RPMI7951 (cell line): ENCODE results near the gene NKAIN2. TPM values are rescaled to one million over a fixed set of nuclear protein-coding genes. Genes with fewer than 3 reads are reported as not detected.

Experiments used
- DNase-seq: peaks from one replicate; pipeline ENCODE4 v3.0.0-alpha.2; 2012; ENCODE audit warnings: low read depth
- total RNA-seq: library from RNA; depleted of rRNA; stranded (reverse); fragments of >200 nt; shearing (Covaris generic); gene quantifications from 2 replicates; pipeline ENCODE4 v1.2.3, GENCODE V29; 2014; rRNA removed

The NKAIN2 gene
- total RNA-seq, 1 experiment from 2014 or later: not detected

DNA sequence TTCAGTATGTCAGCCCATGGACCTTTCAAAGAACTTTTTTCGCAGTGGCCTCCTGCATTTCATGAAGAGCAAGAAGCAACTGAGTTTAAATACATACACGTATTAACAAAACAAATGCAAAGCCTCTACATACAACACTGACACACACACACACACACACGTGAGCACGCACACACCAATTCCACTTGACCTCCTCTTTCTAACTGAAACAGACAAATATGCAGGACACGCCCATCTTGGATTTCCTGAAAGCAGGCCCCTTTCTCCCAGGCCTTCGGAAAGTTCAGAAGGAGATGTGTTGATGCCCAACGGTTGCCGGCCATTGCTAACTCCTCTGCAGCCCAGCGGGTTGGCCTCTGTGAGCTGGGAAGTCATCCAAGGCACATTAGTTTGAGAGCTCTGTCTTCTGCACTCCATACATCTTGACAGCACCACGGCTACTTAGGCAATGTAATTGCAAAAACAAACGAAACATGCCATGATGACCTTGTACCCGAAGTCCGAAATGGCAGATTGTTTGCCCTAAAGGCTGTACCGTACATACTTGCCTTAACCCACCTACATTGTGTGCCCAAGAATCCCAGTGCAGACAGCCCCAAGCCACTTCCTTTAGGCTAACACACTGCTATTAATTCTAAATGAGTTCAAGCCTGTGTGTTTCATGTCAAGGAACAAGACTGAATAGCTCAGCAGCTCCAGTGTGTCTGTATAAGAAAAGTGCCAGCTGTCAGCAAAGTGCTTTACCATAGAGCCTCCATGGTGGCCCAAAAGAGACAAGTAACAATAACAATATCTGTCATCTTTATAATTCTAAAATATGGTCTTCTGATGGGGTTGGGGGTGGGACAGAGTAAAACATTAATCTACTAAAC is 1019.8 kb downstream of the NKAIN2 start:
- DNase-seq: no peak

DNA sequence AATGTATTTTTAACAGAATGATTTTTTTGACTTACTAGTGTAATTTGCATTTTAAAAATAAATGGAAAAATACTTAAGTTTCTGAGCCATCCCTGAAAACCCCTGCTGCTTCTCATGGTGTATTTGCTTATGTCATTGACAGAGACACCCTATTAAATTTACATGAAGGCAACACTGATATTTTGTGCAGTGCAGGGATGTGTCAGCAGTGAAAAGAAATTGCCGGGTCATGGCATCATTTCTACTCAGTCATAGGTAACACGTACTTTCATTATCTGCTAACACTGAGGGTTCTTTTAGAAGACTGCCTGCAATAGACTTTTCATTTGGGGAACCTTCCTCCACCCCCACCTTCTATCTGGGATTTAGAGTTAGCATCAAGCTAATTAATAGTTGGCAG is 1021.9 kb downstream of the NKAIN2 start:
- no peak for DNase-seq

DNA sequence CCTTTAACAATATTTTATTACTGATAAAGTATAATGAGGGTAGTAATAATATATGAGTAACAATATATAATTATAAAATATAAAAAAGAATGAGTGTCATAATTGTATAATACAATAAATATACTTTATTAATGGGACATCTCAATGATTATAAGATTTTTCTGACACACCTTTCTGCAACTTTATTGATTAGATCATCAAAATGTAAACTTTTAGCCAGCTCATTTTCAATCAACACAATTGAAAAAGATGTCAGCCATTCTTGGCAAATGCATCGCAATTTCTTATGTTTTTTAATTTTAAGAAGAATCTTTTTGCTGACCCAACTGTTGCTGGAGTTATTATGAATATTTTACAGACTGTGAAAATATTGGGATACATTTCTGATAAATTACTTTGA is 1026.2 kb downstream of the NKAIN2 start:
- DNase-seq: no peak

DNA sequence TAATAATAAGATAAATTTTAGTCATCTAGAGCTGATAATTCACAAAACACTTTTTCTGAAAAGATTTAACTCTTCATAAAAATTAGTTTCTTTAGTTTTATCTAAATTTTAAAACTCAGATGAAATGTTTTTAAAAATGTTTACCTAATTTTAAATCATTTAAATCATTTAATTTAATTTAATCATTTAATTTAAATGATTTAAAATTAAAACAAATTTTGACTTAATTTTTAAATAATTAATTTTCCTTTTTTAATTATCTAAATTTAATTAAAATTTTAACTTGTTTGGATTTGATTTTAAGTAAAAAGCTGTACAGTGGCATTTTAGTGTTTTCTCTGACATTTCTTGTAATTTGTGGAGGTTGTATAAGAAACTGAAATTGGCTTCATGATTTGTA is 1026.8 kb downstream of the NKAIN2 start:
- DNase-seq: no peak

DNA sequence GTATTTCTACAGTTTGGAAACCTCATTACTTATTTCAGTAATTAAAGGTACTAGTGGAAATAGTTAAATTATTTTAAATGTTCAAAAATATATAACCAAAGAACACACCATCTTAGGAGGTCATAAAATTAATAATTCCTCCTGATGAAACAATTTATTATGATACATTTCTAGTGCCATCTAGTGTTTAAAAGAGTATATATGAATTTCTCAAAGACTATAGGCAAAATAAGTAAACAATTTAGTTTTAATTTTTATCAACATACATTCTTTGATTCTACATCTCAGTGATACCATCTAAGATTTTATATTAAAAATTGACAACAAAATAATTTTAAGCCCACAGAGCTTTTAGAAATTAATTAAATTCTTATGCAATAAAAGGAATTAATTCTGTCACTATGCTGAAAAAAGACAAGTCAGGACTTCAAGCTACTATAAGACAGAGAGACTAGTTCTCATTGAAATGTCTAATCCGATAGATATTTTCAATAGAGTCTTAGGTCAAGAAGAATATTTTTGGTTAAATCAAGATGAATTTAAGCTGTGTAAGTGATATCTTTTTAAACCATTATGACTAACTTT is 1050.8 kb downstream of the NKAIN2 start:
- no peak for DNase-seq

DNA sequence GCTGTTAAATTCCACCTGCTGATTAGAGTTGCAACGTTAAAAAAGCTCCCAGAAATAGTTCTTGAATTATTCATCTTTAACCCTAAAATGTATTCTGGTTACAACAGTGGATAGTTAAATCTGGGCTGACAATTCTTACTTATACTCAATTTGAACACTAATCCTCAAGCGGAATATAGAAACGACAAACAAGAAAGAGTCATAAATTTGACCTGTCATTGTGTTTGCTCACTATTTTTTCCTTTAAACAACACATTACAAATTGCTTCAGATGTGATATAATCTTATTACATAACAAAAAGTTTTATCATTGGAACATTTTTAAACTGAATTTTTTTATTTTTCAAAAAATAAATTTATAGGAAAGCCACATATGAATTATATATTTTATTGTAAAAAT is 1054.1 kb downstream of the NKAIN2 start:
- no peak for DNase-seq

DNA sequence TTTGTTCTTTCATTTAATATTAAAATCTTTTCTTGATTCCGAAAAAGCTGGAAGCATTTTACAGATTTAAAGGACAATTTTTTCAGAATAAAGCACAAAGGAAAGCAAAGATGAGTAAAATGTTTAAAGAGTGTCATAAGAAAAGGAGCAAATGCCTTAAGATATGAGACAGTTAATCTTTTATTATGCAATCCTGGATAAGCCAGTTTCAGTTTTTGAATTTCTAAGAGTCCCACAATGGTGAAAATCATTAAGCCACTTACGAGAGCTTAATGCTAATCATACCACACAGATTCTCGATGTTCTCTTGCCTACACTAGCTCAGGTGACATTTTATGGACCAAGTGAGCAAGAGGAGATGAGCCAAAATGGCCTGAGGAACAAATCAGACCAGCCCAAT is 1054.9 kb downstream of the NKAIN2 start:
- no peak for DNase-seq

DNA sequence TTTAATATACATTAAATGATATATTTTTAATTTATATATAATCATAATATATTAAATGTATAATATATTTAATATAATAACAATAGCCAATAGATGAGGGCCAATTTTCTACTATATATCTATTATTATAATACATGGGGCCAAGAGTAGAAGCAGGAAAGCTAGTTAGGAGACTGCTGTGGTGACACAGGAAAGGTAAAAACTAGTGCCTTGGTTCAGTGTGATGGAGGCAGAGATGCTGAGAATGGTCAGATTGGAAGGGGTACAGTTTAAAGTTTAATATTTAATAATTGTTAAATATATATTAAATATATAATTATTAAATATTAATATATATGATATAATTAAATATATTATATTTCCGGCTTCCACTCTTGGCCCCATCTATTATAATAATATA is 1055.7 kb downstream of the NKAIN2 start:
- DNase-seq: no peak

DNA sequence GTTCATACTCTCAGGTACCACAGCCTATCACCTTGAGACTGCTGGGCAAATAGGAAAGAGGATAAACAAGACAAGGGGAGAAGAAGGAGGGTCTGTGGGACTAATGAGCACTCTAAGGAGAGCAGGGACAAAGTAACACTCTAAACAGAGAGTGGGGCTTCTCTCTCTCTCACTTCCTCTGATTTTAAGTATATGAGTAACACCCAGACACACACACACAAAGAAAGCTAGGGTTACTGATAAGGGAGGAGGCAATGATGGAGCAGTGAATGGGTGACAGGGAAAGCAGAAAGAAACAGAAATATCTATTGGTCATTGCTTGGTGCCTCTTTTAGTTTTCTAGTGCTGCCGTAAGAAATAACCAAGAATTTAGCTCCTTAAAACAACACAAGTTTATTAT is 1062.4 kb downstream of the NKAIN2 start:
- no peak for DNase-seq

DNA sequence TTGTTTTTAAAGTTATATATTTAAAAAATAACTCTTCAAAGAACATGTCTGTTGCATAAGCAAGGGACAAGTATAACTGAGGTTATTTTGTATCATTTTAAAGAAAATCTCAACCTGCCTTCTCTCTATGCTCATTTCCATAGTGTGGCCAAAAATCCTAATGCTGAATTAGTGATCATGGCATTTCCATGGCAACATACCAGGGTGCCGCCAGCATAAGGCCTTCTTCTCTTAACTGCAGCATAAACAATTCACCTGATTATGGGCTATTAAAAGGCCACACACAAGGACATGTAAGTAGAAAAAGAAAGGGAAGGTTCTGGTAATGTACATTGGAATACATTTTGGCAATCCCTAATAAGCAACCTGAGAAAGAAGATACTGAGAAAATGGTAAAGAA is 1063.5 kb downstream of the NKAIN2 start:
- no peak for DNase-seq

DNA sequence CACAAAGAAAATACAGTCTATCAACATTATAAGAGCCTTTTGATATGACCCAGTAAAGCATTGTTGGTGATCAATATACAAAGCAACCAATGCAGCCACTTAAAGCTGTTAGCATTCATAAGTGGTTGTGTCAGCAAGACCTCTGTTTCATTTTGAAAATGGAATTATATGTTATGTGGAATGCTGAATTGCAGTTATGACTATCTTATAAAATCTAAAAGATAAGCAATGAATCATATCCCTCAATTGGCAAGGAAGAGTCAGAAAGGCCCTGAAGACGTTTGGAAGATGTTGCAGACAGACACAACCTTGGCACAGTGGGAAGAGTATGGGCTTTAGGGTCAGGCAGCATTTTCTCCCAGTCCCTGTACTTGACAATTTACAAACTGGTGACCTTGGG is 1064.8 kb downstream of the NKAIN2 start:
- DNase-seq: no peak

DNA sequence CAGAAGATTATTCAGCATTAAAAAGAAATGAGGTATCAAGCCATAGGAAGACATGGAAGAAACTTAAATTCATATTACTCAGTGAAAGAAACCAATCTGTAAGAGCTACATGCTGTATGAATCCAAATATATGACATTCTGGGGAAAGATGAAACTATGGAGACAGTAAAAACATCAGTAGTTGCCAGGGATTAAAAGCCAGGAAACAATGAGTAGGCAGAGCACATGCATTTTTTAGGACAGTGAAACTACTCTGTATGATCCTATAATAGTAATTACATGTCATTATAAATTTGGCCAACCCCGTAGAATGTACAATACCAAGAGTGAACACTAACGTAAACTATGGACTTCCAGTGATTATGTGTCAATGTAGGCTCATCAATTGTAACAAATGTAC is 1065.8 kb downstream of the NKAIN2 start:
- DNase-seq: no peak

DNA sequence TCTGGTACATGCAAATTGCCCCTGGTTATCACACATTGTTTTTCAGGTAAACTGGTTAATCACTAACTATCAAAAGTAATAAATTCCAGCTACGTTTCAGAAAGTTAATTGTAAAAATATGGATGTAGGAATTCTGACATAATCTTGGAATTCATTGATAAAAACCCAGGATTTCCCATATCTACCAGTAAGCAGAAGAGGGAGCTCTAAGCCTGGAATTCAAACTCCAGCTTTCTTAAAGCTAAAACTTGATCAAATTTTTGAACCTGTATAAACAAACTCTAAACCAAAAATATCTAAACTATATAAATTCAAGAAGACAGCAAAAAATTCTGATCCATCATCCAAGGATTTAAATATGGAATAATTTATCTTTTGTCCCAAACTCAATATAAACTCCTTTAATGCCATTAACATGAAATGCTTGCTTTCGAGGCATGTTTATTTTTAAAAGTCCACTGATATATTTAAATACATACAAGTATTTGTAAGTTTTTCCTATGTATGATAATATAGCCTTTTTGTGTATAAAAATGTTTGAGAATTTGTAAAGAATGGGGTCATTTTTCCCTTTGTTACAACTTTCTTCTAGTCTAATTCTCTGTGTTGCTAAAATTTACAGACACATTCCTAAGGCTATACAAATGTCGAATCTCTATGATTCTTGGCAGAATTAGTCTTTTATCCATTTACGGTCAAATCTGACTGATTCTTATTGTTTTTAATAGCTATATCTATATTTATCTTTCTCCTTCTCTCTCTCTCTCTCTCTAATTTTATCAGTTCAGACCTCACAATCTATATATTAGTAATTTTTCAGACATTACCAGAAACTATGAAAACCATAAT is 1067.2 kb downstream of the NKAIN2 start:
- peak; percentile 37 for DNase-seq

DNA sequence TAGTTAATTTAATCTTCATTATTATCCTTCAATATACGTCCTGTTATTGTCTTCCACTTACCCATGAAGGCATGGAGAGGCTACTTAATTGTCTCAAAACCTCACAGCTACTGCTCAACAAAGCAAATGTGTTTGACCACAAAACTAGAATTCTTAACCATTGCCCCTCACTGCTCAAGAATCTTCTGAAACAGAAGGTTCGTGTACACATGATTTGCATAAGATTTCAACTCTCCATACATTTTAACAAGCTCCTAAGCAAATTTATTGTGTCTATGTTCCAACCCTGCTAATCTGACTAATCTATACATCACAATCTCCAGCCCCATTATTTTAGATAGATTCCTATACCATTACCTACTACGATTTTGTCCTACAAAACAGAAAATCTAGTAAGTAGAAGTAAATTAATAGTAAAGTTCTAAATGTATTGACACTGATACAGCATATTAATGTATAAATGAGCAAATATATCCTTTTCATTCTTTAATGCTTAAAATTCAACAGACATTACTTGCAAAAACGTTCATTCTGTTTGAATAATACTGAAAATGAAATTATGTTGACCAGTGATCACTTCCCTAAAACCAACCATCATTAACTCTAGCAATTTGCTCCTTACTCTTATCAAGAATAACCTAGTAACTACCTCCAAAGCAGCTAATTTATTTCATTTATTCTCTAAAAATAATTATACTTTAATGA is 1068.8 kb downstream of the NKAIN2 start:
- DNase-seq: no peak

DNA sequence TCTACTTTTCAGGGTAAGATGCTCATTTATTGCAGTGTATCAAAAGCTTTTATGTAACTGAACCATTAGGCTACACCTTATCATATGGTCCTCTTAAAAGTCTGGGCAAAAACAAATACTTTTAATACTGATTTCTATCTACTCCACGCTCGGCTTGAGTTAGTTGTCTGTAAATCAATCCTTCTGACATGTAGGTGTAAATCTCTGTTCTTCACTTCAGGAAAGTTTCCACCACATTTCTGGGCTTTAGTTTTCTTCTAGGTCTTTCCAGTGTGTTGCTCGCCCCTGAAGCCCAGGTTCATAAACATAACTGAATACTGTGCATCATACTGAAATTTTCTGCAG is 1069.4 kb downstream of the NKAIN2 start:
- no peak for DNase-seq

Other genes with a start within 250 kb of the NKAIN2 start
- not detected in 2 replicates for gene TRDN, start 166.9 kb upstream of the NKAIN2 start, total RNA-seq